GM19324 (cell line): ENCODE results near the gene CHCHD5.
"Not testable (repeated sequence)": the region's sequence is repeated elsewhere in the genome, so short reads cannot be mapped to it uniquely, and the experiment has no call there.

Experiments used
- ATAC-seq: cut with Tn5 transposase; IDR thresholded peaks from one replicate; pipeline ENCODE4 v1.9.1; 2021; ENCODE audit warnings: mild to moderate bottlenecking, moderate library complexity; ENCODE audit not compliant: unreplicated experiment, low FRiP score

Gene CHCHD5

GRCh38 chr2:112585400-112585799 is 991 bp downstream of the CHCHD5 start:
- no peak for ATAC-seq

DNA sequence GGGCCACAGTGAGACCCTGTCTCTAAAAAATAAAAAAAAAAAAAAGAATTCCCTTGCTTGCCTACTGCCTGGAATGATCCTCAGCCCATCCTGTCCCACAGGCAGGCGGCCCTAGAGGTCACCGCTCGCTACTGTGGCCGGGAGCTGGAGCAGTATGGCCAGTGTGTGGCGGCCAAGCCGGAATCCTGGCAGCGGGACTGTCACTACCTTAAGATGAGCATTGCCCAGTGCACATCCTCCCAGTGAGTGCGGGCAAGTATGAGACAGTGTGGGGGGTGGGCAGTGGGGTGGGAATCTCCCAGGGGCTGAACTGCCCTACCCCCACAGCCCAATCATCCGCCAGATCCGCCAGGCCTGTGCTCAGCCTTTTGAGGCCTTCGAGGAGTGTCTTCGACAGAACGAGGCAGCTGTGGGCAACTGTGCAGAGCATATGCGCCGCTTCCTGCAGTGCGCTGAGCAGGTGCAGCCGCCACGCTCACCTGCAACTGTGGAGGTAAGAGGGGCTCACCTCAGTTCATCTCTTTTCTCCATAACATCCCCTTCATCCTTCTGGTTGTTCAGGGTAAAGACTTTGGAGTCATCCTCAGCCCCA is 1.6 kb downstream of the CHCHD5 start:
- ATAC-seq: no peak

- no peak for ATAC-seq
Observed at GRCh38 chr2:112588611-112589045, 4.2 kb downstream of the CHCHD5 start.

GRCh38 chr2:112591413-112591812 is 7.0 kb downstream of the CHCHD5 start:
- no peak for ATAC-seq

DNA sequence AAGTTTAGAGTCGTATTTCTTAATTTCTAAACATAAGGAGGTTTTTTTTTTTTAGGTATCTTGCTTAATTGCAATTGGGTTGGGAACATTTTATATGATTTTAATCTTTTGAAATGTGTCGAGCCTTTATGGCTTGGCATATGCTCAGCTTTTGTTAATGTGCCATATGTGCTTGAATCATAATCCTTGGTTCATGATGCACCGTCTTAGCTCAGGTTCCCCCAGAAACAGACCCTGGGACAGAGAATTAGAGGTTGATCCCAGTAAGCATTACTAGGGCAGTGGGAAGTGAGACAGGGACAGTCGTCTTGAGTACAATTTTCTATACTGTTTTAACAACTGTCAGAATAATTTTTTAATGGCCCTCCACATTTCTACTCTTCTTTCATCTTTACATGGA is 9.3 kb downstream of the CHCHD5 start:
- no peak for ATAC-seq

GRCh38 chr2:112597537-112598322 is 13.3 kb downstream of the CHCHD5 start:
- ATAC-seq: no peak

DNA sequence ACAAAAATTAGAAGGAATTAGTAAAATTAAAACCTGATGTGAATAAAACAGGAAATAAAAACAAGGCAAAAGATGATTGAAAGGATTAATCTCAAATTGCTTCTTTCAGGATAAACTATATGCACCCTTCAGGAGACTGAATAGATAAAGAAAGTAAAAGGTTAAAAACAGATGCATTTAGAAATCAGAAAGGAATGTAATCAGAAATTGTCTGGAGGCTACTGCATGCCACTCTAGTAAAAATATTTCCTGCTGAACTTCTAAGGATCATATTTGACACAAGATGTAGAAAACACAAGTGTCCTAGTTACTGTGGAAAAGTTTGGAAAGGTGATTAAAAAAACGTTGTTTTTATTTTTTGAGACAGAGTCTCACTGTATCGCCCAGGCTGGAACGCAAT is 16.2 kb downstream of the CHCHD5 start:
- ATAC-seq: no peak

GRCh38 chr2:112601754-112602153 is 17.3 kb downstream of the CHCHD5 start:
- ATAC-seq: no peak

- no peak for ATAC-seq
Observed at GRCh38 chr2:112602917-112603316, 18.5 kb downstream of the CHCHD5 start.

DNA sequence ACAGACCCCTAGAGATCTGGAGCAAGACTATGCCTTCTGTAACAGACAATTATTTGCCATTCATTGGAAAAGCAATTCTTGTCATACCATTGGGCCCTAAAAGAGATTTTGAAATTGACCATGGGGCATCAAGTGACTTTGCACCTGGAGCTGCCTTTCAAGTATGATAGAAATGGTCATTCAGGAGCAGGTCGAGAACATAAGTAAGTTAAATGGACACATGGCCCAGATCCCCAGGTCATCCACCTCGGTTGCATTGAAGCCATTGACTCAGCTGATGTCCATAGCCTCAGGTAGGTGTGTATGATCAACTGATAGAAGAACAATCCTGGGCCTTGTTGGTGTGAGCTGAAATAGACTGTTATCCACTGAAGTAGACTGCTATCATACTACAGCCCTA is 19.3 kb downstream of the CHCHD5 start:
- ATAC-seq: no peak

- ATAC-seq: no peak
Observed at GRCh38 chr2:112604952-112605351, 20.5 kb downstream of the CHCHD5 start.

- ATAC-seq: no peak
Observed at GRCh38 chr2:112605926-112606325, 21.5 kb downstream of the CHCHD5 start.

- no peak for ATAC-seq
Observed at GRCh38 chr2:112606547-112606946, 22.1 kb downstream of the CHCHD5 start.

- ATAC-seq: no peak
Observed at GRCh38 chr2:112607680-112608438, 23.4 kb downstream of the CHCHD5 start.

- ATAC-seq: not testable (repeated sequence)
Observed at GRCh38 chr2:112609320-112609719, 24.9 kb downstream of the CHCHD5 start.

DNA sequence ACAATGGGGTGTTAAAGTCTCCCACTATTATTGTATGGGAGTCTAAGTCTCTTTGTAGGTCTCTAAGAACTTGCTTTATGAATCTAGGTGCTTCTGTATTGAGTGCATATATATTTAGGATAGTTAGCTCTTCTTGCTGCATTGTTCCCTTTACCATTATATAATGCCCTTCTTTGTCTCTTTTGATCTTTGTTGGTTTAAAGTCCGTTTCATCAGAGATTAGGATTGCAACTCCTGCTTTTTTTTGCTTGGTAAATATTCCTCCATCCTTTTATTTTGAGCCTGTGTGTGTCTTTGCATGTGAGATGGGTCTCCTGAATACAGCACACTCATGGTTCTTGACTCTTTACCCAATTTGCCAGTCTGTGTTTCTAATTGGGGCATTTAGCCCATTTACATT is 27.9 kb downstream of the CHCHD5 start:
- ATAC-seq: not testable (repeated sequence)

GRCh38 chr2:112614201-112614840 is 29.9 kb downstream of the CHCHD5 start:
- ATAC-seq: no peak

DNA sequence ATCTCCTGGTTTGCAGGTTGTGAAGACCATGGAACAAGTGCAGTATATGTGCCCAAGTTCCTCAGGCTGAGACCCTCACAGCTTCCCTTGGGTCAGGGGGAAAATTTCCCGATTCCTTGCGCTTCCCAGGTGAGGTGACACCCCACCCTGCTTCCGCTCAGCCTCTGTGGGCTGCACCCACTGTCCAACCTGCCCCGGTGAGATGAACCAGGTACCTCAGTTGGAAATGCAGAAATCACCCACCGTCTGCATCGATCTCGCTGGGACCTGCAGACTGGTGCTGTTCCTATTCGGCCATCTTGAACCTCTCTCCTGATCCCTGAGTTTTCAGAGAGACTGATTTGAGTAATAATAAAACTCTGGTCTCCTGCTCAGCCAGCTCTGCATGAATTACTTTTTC is 30.6 kb downstream of the CHCHD5 start:
- no peak for ATAC-seq

- ATAC-seq: not testable (repeated sequence)
Observed at GRCh38 chr2:112615798-112616197, 31.4 kb downstream of the CHCHD5 start.

- no peak for ATAC-seq
Observed at GRCh38 chr2:112618383-112618782, 34.0 kb downstream of the CHCHD5 start.
